Keratinocyte (primary cell): ENCODE data around the gene PRSS8. TPM values are rescaled to one million over a fixed set of nuclear protein-coding genes. Genes with fewer than 3 reads are reported as not detected.
A peak's percentile ranks its signal among the peaks of the same experiment; 100 is the strongest.

Experiments used
- DNase-seq: peaks from one replicate; pipeline ENCODE4 v3.0.0-alpha.2; 2011; ENCODE audit warnings: low read depth, missing footprints, low spot score
- FAIRE-seq: peaks from 2 replicates; lab custom pipeline; 2011; peaks lifted over from hg19 to GRCh38; lab: Jason Lieb, UNC
- H2AFZ ChIP-seq: 2 replicates; pipeline ENCODE4 v1.6.0; 2012; ENCODE audit warnings: low read length, control low read depth, inconsistent platforms; ENCODE audit not compliant: control insufficient read depth
- H3K27ac ChIP-seq: 2 replicates; pipeline ENCODE4 v1.5.1; 2011; ENCODE audit warnings: low read length; ENCODE audit not compliant: control insufficient read depth, insufficient read depth
- H3K27me3 ChIP-seq: 3 replicates; pipeline ENCODE4 v1.6.0; 2011; ENCODE audit warnings: low read length; ENCODE audit not compliant: control insufficient read depth, insufficient read depth; ENCODE audit errors: extremely low read depth
- H3K36me3 ChIP-seq, 2 experiments: 2 replicates in 1 of 2; 3 replicates in 1 of 2; pipeline ENCODE4 v1.5.1; 2011; ENCODE audit warnings: low read length in 2 of 2, mild to moderate bottlenecking in 1 of 2; ENCODE audit not compliant: control insufficient read depth in 2 of 2, insufficient read depth in 2 of 2; ENCODE audit errors: extremely low read depth in 1 of 2
- H3K4me1 ChIP-seq: 3 replicates; pipeline ENCODE4 v1.5.1; 2011; ENCODE audit warnings: low read length; ENCODE audit not compliant: control insufficient read depth, insufficient read depth; ENCODE audit errors: extremely low read depth
- H3K4me2 ChIP-seq: 3 replicates; pipeline ENCODE4 v1.6.0; 2011; ENCODE audit warnings: low read depth, low read length; ENCODE audit not compliant: control insufficient read depth, insufficient read depth; ENCODE audit errors: extremely low read depth
- H3K4me3 ChIP-seq, 3 experiments: fragments of 200-600 bp in 1 of 3; sonication (generic) in 1 of 3; 2 replicates in 2 of 3; 3 replicates in 1 of 3; pipeline ENCODE4 v1.5.1; 2011 to 2016; ENCODE audit warnings: low read length in 3 of 3, mild to moderate bottlenecking in 3 of 3, control low read depth in 2 of 3, inconsistent platforms in 1 of 3, low read depth in 1 of 3, mixed read lengths in 1 of 3, mixed run types in 1 of 3, moderate library complexity in 1 of 3; ENCODE audit not compliant: control insufficient read depth in 2 of 3, insufficient read depth in 2 of 3; ENCODE audit errors: extremely low read depth in 1 of 3
- H3K79me2 ChIP-seq: 2 replicates; pipeline ENCODE4 v1.6.0; 2012; ENCODE audit warnings: low read length; ENCODE audit not compliant: control insufficient read depth, insufficient read depth
- H3K9ac ChIP-seq: 3 replicates; pipeline ENCODE4 v1.6.0; 2011; ENCODE audit warnings: low read length; ENCODE audit not compliant: control insufficient read depth, insufficient read depth; ENCODE audit errors: extremely low read depth
- H3K9me1 ChIP-seq: 3 replicates; pipeline ENCODE4 v1.6.0; 2011; ENCODE audit warnings: low read length; ENCODE audit not compliant: control insufficient read depth, insufficient read depth; ENCODE audit errors: extremely low read depth
- H3K9me3 ChIP-seq: 2 replicates; pipeline ENCODE4 v1.5.1; 2012; ENCODE audit warnings: low read depth, low read length; ENCODE audit not compliant: control insufficient read depth
- H4K20me1 ChIP-seq: 3 replicates; pipeline ENCODE4 v1.6.0; 2011; ENCODE audit warnings: low read length; ENCODE audit not compliant: control insufficient read depth, insufficient read depth; ENCODE audit errors: extremely low read depth
- CTCF ChIP-seq, 3 experiments: IDR thresholded peaks in 1 of 3; conservative IDR thresholded peaks in 1 of 3; optimal IDR thresholded peaks in 1 of 3; 2 replicates in 2 of 3; 3 replicates in 1 of 3; pipeline versions ENCODE3 to v1.5.1; 2011; ENCODE audit warnings: low read length in 3 of 3, mild to moderate bottlenecking in 3 of 3, moderate library complexity in 2 of 3, control low read depth in 1 of 3, inconsistent platforms in 1 of 3; ENCODE audit not compliant: insufficient read depth in 2 of 3; ENCODE audit errors: extremely low read depth in 1 of 3
- EZH2 ChIP-seq: IDR thresholded peaks from one replicate; pipeline ENCODE4 v1.6.1; 2012; ENCODE audit warnings: inconsistent platforms, mild to moderate bottlenecking, low read length, moderate library complexity
- dilution Hi-C: fragments of 300-500 bp; cut with MboI; formaldehyde crosslinking; loops from one replicate; pipeline ENCODE4 v1.7.0; 2020; ENCODE audit warnings: low sequenced_read_pairs; ENCODE audit not compliant: extremely low pct_ligation_motif_present
- polyA plus RNA-seq, 5 experiments: library from polyadenylated mRNA; depleted of rRNA in 3 of 5; stranded (reverse) in 3 of 5; stranded (forward) in 1 of 5; unstranded in 1 of 5; fragments of >200 nt; gene quantifications; 1 replicate in 1 of 5; 2 replicates in 3 of 5; 3 replicates in 1 of 5; pipeline versions ENCODE4 v1.2.1 to v1.2.3, GENCODE V29; 2011 to 2012; ENCODE audit warnings: missing spikeins in 2 of 5, low read depth in 1 of 5, low replicate concordance in 1 of 5

Gene PRSS8
- polyA plus RNA-seq, 1 donor (not counting 4 experiments of a cell fraction or from before 2014, with no cell fraction given) = 31.2 TPM

GRCh38 chr16:31183432-31184428 is 48.2 kb upstream of the PRSS8 start:
- Histone ChIP-seq H3K36me3 (peaks cover 37 to 67% of the 10 kb centered on the region in 2 experiments), H3K4me3 (no peak overlapping the region), H3K9me1 (peaks cover 6% of the 10 kb centered on the region), H3K27ac (no peak overlapping the region), H3K9me3 (no peaks in the 10 kb centered on the region), H2AFZ (no peak overlapping the region), H3K27me3 (no peaks in the 10 kb centered on the region), H3K79me2 (peaks cover 81% of the 10 kb centered on the region), H4K20me1 (peaks cover 46% of the 10 kb centered on the region), H3K4me2 (no peak overlapping the region), H3K9ac (no peak overlapping the region), H3K4me1 (peaks cover 21% of the 10 kb centered on the region)
- dilution Hi-C loops = no loop called here
- no peak for DNase-seq
- FAIRE-seq = no peak
- no peak for TF ChIP-seq CTCF (optimal IDR thresholded peaks at IDR 0.05 in 1 of 3, IDR thresholded peaks at IDR 0.05 in 1 of 3, conservative IDR thresholded peaks at IDR 0.05 in 1 of 3; ENCODE audit: extremely low read depth in 1 of 3, insufficient read depth in 2 of 3, low read length in 3 of 3)
- TF ChIP-seq EZH2 = no peak

GRCh38 chr16:31182391-31182790 is 46.9 kb upstream of the PRSS8 start:
- no peak overlapping the region for H3K27ac ChIP-seq
- H3K9me3 ChIP-seq = no peaks in the 10 kb centered on the region
- H3K4me2 ChIP-seq = peak overlapping the region; percentile 98
- DNase-seq (no peak), FAIRE-seq (no peak)
- H3K9ac ChIP-seq = peak overlapping the region; percentile 96
- H4K20me1 ChIP-seq = peaks cover 46% of the 10 kb centered on the region
- H2AFZ ChIP-seq = no peak overlapping the region
- dilution Hi-C loops = no loop called here
- TF ChIP-seq EZH2 (no peak), CTCF (optimal IDR thresholded peaks at IDR 0.05 in 1 of 3, IDR thresholded peaks at IDR 0.05 in 1 of 3, conservative IDR thresholded peaks at IDR 0.05 in 1 of 3; ENCODE audit: extremely low read depth in 1 of 3, insufficient read depth in 2 of 3, low read length in 3 of 3) (no peak)
- peaks cover 31 to 54% of the 10 kb centered on the region in 2 experiments for H3K36me3 ChIP-seq
- no peaks in the 10 kb centered on the region for H3K27me3 ChIP-seq
- peak overlapping the region; percentile 91 to 93 (median 92) for H3K4me3 ChIP-seq
- H3K79me2 ChIP-seq = peaks cover 72% of the 10 kb centered on the region
- H3K9me1 ChIP-seq = peaks cover 6% of the 10 kb centered on the region
- peaks cover 21% of the 10 kb centered on the region for H3K4me1 ChIP-seq
